ENCODE data around the gene HHATL.

Gene HHATL

GRCh38 chr3:42683875-42684598, 18.6 kb downstream of the HHATL start:
- DNase-seq = no peak

DNA sequence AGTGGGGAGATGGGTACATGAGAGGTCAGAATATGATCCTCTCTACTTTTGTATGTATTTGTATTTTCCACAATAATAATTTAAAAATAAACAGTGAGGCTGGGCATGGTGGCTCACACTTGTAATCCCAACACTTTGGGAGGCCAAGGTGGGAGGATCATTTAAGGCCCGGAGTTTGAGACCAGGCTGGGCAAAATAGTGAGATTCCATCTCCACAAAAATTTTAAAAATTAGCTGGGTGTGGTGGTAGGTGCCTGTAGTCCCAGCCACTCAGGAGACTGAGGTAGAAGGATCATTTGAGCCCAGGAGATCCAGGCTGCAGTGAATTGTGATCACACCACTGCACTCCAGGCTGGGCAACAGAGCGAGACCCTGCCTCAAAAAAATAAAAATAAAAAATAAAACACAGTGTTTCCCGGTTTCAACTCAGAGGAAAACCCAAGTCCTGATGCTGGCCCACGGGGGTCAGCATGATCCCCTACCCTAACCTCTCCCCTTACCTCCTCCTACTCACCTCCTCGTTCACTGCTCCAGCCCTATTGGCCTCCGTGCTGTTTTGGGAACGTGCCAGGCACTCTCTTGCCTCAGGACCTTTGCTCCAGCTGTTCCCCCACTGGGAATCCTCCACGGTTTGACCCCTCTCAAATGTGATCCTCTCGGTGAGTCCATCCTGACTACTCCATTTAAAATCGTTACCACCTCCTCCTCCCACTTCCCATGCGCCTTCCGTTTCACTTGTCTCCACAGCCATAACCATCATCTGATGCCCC, 20.1 kb downstream of the HHATL start:
- DNase-seq = no peak

- DNase-seq = no peak
These were observed 21.1 kb downstream of the HHATL start for GRCh38 chr3:42681361-42682038.

- DNase-seq = no peak
These were observed 21.8 kb downstream of the HHATL start for GRCh38 chr3:42680806-42681205.

GRCh38 chr3:42680271-42680670, 22.3 kb downstream of the HHATL start:
- no peak for DNase-seq

- no peak for DNase-seq
These were observed 24.2 kb downstream of the HHATL start for GRCh38 chr3:42678447-42678846.

DNA sequence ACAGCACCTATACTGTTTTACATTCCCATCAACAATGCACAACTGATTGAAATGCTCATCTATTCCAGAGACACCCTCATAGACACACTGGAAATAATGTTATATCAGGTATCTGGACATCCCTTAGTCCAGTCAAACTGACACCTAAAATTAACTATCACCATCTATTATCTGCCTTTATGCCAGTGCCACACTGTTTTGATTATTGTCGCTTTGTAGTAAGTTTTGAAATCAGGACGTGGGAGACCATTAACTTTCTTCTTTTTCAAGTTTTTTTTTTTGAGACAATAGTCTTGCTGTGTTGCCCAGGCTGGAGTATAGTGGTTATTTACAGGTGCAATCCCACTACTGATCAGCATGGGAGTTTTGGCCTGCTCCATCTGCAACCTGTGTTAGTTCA, 26.7 kb downstream of the HHATL start:
- no peak for DNase-seq

DNA sequence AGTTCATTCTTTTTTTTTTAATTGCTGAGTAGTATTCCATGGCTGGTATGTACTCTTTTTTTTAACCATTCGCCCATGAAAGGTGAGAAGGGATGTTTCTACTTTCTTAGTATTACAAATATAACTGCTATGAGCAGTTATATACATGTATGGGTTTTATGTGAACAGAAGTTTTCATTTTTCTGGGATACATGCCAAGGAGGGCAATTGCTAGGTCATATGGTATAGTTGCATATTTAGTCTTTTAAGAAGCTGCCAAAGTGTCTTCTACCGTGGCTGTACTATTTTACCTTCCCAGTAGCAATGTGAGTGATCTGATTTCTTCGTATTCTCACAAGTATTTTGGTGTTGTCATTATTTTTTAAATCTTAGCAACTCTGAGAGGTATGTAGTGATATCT, 28.5 kb downstream of the HHATL start:
- DNase-seq = no peak

DNA sequence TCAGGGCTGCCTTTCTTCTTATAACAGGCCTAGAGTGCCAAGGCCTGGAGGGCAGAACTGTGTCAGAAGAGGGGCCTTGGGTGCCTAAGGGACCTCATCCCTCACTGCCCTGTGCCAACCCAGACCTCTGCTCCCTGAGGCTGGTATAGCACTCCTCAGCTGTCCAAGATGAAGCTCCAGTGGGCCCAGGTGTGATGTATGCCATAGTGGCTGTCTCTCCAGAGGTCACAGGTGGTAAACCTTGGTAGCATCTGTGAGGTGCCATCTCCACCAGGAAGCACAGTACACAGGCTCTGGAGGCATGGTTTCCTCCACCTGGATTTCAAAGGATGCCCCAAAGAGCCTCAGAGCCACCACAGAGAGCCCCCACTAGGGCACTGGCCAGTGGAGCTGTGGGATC, 29.5 kb downstream of the HHATL start:
- DNase-seq = no peak

GRCh38 chr3:42672515-42672914, 30.1 kb downstream of the HHATL start:
- DNase-seq = no peak

GRCh38 chr3:42670670-42671069, 31.9 kb downstream of the HHATL start:
- DNase-seq = no peak

GRCh38 chr3:42670051-42670576, 32.5 kb downstream of the HHATL start:
- DNase-seq = no peak

- no peak for DNase-seq
These were observed 33.8 kb downstream of the HHATL start for GRCh38 chr3:42668793-42669217.

DNA sequence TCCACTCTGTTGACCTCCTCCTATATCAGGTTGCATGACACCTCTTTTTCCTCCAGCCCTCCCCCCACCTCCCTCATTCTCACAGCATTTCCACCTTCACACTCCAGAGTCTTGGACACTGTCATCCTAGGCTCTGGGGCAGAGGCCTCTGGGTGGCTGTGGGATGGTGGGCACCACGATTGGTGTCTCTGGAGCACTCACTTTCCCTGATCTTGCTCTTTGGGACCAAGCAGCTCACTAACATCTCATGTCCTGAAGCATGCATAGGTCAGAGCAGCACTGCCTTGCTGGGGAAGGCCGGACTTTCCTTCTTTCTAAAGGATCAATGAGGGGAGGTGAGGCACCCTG, 34.2 kb downstream of the HHATL start:
- DNase-seq = no peak

- DNase-seq = no peak
These were observed 34.8 kb downstream of the HHATL start for GRCh38 chr3:42667523-42668412.

GRCh38 chr3:42667096-42667522, 35.5 kb downstream of the HHATL start:
- DNase-seq = no peak

DNA sequence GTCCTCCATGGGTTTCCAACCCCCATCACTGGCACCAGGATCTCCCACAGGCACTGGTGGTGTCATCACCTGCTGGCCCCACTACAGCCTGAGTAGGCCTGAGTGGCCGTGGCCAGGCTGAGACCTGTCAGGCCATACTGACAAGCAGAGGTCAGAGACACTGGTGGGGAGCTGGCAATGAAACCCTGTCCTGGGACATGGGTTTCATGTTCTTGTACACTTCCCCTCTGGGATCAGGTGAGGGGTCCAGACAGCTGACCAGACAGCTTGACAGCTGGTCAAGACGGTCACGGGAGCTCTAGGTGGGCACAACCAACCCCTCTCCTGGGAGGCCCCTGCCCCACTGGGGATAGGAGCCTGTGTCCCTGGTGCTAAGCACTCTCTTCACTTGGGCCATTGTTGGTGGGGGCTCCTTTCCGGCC, 36.0 kb downstream of the HHATL start:
- no peak for DNase-seq

- DNase-seq = no peak
These were observed 36.6 kb downstream of the HHATL start for GRCh38 chr3:42666022-42666421.

DNA sequence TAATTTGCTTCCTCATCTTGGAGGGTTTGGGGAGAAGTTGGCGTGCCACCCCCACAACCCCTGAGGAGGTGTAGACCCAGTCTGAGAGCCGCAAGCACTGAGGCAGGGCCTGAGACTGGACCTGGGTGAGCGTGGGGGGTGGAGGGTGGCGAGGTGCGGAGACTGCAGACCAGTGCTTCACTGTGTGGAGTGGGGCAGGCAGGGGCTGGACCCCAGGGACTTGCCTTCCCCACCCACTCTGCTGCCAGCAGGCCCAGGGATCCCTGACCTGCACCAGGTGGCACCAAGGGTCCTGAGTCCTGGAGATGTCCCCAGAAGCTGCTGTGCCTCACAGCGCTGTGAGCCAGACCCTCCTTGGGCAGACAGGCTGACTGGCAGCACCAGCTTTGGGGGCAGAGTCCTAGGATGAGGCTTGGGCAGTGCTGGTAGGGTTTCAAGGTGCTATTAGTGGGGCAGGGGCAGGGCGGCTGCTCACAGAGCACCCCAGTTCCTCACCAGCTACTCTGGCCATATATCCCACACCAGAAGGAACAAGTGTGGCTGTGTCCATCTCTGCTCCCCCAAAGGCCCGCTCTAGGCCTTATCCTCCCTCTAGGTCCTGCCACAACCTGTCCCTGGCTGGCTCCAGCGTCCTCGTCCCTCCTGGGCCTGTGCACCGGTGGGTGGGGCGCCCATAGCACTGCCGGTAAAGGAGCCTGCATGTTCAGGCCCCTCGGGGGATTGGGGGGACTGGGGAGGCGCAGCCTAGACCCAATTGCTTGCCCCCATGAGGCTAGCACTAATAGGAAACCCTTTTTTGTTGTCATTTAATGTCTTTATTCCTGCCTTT, 37.3 kb downstream of the HHATL start:
- DNase-seq = no peak

DNA sequence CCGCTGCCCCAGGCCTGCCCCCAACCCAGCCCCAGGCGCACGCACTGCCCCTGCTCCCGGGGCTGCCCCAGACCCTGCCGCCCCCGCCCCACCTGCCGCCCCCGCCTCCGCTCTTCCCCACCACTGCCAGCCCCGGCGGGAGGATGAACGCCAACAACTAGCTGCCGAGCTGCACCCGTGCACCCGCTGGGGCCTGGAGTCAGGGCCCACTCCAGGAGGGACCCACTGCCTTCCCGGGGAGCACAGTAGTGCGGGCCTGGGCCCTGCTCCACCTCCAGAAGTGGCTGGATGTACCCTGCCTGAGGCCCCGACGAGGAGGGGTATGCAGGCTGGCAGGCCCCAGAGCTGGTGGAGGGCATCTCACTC, 38.2 kb downstream of the HHATL start:
- DNase-seq = no peak

GRCh38 chr3:42663581-42664437, 38.8 kb downstream of the HHATL start:
- no peak for DNase-seq
